Epithelial cell of proximal tubule (primary cell): ENCODE data around the gene RETREG1. TPM values are rescaled to one million over a fixed set of nuclear protein-coding genes. Genes with fewer than 3 reads are reported as not detected.
A peak's percentile ranks its signal among the peaks of the same experiment; 100 is the strongest.
"Not testable (repeated sequence)": the region's sequence is repeated elsewhere in the genome, so short reads cannot be mapped to it uniquely, and the experiment has no call there.

Source experiments
- DNase-seq: peaks from one replicate; pipeline ENCODE4 v3.0.0-alpha.2; 2011; ENCODE audit warnings: low read depth
- H3K4me3 ChIP-seq: 2 replicates; pipeline ENCODE4 v1.5.1; 2011; ENCODE audit warnings: low read depth, mild to moderate bottlenecking, low read length
- CTCF ChIP-seq: conservative IDR thresholded peaks from 2 replicates; pipeline ENCODE4 v1.5.1; 2012; ENCODE audit warnings: low read depth, mild to moderate bottlenecking, low read length
- total RNA-seq: library from RNA; depleted of rRNA; stranded (reverse); fragments of >200 nt; gene quantifications from 2 replicates; pipeline ENCODE4 v1.2.3, GENCODE V29; 2015

The RETREG1 gene
- total RNA-seq, 1 donor from 2014 or later = 17.5 TPM

GRCh38 chr5:16660982-16661381, 44.2 kb upstream of the RETREG1 start:
- no peak for DNase-seq
- no peak overlapping the region for H3K4me3 ChIP-seq
- no peak for TF ChIP-seq CTCF

- H3K4me3 ChIP-seq = no peak overlapping the region
- no peak for DNase-seq
- TF ChIP-seq CTCF = no peak
These were observed 42.7 kb upstream of the RETREG1 start for GRCh38 chr5:16659536-16659935.

- no peak overlapping the region for H3K4me3 ChIP-seq
- DNase-seq = peak; percentile 39
- no peak for TF ChIP-seq CTCF
These were observed 39.9 kb upstream of the RETREG1 start for GRCh38 chr5:16656561-16657191.

DNA sequence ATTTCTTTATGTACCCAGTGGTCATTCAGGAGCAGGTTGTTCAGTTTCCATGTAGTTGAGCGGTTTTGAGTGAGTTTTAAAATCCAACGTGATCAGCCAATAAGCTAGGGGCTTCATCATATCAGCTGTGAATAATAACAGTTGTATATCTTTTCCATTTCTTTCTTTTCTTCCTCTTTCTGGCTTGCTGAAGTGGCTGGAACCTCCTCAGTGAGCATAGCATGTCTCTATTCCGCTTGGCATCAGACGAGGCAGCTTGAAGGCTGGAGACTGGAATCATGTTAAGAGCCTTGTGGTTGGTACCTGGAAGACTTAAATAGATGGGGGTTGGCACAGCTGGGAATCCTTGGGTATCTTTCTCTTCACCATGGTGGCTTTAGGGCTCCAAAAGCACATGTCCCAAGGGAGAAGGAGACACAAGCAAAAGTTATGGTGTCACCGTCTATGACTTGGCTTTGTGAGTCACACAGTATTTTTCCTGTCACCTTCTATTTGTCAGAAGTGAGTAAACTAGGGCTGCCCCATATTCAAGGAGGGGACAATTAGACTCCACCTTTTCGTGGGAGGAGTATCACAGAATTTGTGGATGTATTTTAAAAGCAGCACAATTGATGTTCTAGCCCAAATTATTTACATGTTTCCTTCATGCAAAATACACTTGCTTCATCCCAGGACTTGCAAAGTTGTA, 38.0 kb upstream of the RETREG1 start:
- TF ChIP-seq CTCF = no peak
- no peak for DNase-seq
- H3K4me3 ChIP-seq = no peak overlapping the region

GRCh38 chr5:16648739-16649138, 31.9 kb upstream of the RETREG1 start:
- DNase-seq, H3K4me3 ChIP-seq: not testable (repeated sequence)

GRCh38 chr5:16644301-16644889, 27.6 kb upstream of the RETREG1 start:
- H3K4me3 ChIP-seq = no peak overlapping the region
- TF ChIP-seq CTCF = no peak
- DNase-seq = no peak

DNA sequence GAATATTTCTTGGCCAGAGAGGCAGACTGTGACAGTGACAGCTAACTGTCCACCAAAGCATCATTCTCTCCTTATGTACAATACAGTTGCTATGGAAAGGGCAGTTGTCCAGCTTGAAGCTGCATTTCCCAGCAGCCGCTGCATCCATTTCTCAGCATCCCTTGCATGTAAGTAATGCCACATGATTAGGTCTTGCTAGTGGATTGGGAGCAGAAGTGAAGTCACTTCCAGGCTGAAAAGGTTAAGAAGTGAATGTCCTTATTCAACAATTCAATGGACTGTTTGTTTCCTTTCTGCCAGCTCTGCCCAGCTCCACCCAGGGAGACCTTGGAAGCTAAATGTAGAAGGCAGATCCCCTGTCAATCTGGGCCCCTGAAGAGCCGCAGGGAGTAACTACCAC, 26.1 kb upstream of the RETREG1 start:
- no peak overlapping the region for H3K4me3 ChIP-seq
- DNase-seq = no peak
- no peak for TF ChIP-seq CTCF
